ENCODE data around the gene CAPN15.
"Not testable (repeated sequence)": the region's sequence is repeated elsewhere in the genome, so short reads cannot be mapped to it uniquely, and the experiment has no call there.

The CAPN15 gene

GRCh38 chr16:527015-527903 is at the start of gene CAPN15:
CAPN15 (plus strand) TSS chr16:527712; CDS start chr16:546839, 19,127 bp downstream.
- Histone ChIP-seq H3K4me2 (peak within 1 kb of the TSS; percentile 97), H3K4me1 (peaks cover 76% of the 10 kb centered on the region), H3K36me3 (peaks cover 56% of the 10 kb centered on the region), H3K27me3 (no peaks in the 10 kb centered on the region), H3K4me3 (peak within 1 kb of the TSS; percentile 96), H3K27ac (peak within 1 kb of the TSS; percentile 95), H3K9ac (peak within 1 kb of the TSS; percentile 92), H3K9me3 (no peaks in the 10 kb centered on the region), H4K20me1 (peaks cover 77% of the 10 kb centered on the region)
- TF ChIP-seq Cebpa-rat (IDR thresholded peaks at IDR 0.05): no peak

- H3K4me2 ChIP-seq, H3K4me3 ChIP-seq, H3K9ac ChIP-seq, H3K9me3 ChIP-seq, H3K27ac ChIP-seq, H3K27me3 ChIP-seq: not testable (repeated sequence)
- peaks cover 78% of the 10 kb centered on the region for H4K20me1 ChIP-seq
- H3K4me1 ChIP-seq: peaks cover 22% of the 10 kb centered on the region
- peaks cover 94% of the 10 kb centered on the region for H3K36me3 ChIP-seq
Observed at GRCh38 chr16:478287-478686, 49.2 kb upstream of the CAPN15 start.

GRCh38 chr16:482468-483185 is 44.9 kb upstream of the CAPN15 start:
- Histone ChIP-seq H4K20me1 (peaks cover 38% of the 10 kb centered on the region), H3K4me2 (0 out of 2 replicates have a peak overlapping the region, but pooled peaks have one; percentile 14), H3K27me3 (no peaks in the 10 kb centered on the region), H3K36me3 (peaks cover 82% of the 10 kb centered on the region), H3K4me3 (no peak overlapping the region), H3K27ac (no peak overlapping the region; the same call in 1 of the 2 replicates), H3K4me1 (peaks cover 49% of the 10 kb centered on the region), H3K9me3 (no peaks in the 10 kb centered on the region), H3K9ac (no peak overlapping the region)
- TF ChIP-seq Cebpa-rat (IDR thresholded peaks at IDR 0.05): no peak

GRCh38 chr16:483341-484075 is 44.0 kb upstream of the CAPN15 start:
- no peak overlapping the region for H3K9ac ChIP-seq
- no peaks in the 10 kb centered on the region for H3K9me3 ChIP-seq
- H4K20me1 ChIP-seq: peaks cover 30% of the 10 kb centered on the region
- H3K4me3 ChIP-seq: no peak overlapping the region
- H3K4me1 ChIP-seq: peaks cover 57% of the 10 kb centered on the region
- no peaks in the 10 kb centered on the region for H3K27me3 ChIP-seq
- H3K4me2 ChIP-seq: peak overlapping the region; percentile 14; the same call in 1 of the 2 replicates
- no peak overlapping the region; the same call in 1 of the 2 replicates for H3K27ac ChIP-seq
- H3K36me3 ChIP-seq: peaks cover 82% of the 10 kb centered on the region
- TF ChIP-seq Cebpa-rat (IDR thresholded peaks at IDR 0.05): no peak

- peaks cover 55% of the 10 kb centered on the region for H3K4me1 ChIP-seq
- H3K36me3 ChIP-seq: peaks cover 83% of the 10 kb centered on the region
- H3K4me2 ChIP-seq: no peak overlapping the region
- H4K20me1 ChIP-seq: peaks cover 13% of the 10 kb centered on the region
- H3K27ac ChIP-seq: no peak overlapping the region
- no peak overlapping the region for H3K4me3 ChIP-seq
- H3K9me3 ChIP-seq: no peaks in the 10 kb centered on the region
- H3K9ac ChIP-seq: 0 out of 2 replicates have a peak overlapping the region, but pooled peaks have one; percentile 17
- no peak for TF ChIP-seq Cebpa-rat (IDR thresholded peaks at IDR 0.05)
- H3K27me3 ChIP-seq: no peaks in the 10 kb centered on the region
Observed at GRCh38 chr16:489606-490005, 37.9 kb upstream of the CAPN15 start.

- Histone ChIP-seq H3K27ac (no peak overlapping the region), H3K4me1 (peaks cover 52% of the 10 kb centered on the region), H3K27me3 (no peaks in the 10 kb centered on the region), H4K20me1 (peaks cover 24% of the 10 kb centered on the region), H3K4me3 (no peak overlapping the region), H3K4me2 (no peak overlapping the region), H3K9ac (no peak overlapping the region), H3K9me3 (no peaks in the 10 kb centered on the region), H3K36me3 (peaks cover 77% of the 10 kb centered on the region)
- no peak for TF ChIP-seq Cebpa-rat (IDR thresholded peaks at IDR 0.05)
Observed at GRCh38 chr16:490768-491167, 36.7 kb upstream of the CAPN15 start.

- Histone ChIP-seq H3K4me3 (no peak overlapping the region), H3K27me3 (no peaks in the 10 kb centered on the region), H3K9me3 (no peaks in the 10 kb centered on the region), H3K9ac (no peak overlapping the region), H3K4me1 (peaks cover 46% of the 10 kb centered on the region), H4K20me1 (peaks cover 30% of the 10 kb centered on the region), H3K4me2 (no peak overlapping the region), H3K27ac (no peak overlapping the region), H3K36me3 (peaks cover 83% of the 10 kb centered on the region)
- no peak for TF ChIP-seq Cebpa-rat (IDR thresholded peaks at IDR 0.05)
Observed at GRCh38 chr16:491220-491919, 36.1 kb upstream of the CAPN15 start.

GRCh38 chr16:492211-492875 is 35.2 kb upstream of the CAPN15 start:
- H3K4me1 ChIP-seq: peaks cover 36% of the 10 kb centered on the region
- no peaks in the 10 kb centered on the region for H3K27me3 ChIP-seq
- TF ChIP-seq Cebpa-rat (IDR thresholded peaks at IDR 0.05): no peak
- peaks cover 91% of the 10 kb centered on the region for H3K36me3 ChIP-seq
- no peaks in the 10 kb centered on the region for H3K9me3 ChIP-seq
- no peak overlapping the region for H3K4me3 ChIP-seq
- no peak overlapping the region for H3K4me2 ChIP-seq
- peak overlapping the region; percentile 73 for H3K27ac ChIP-seq
- H3K9ac ChIP-seq: no peak overlapping the region
- peaks cover 40% of the 10 kb centered on the region for H4K20me1 ChIP-seq

- not testable (repeated sequence) for H3K9me3 ChIP-seq
Observed at GRCh38 chr16:494676-495075, 32.8 kb upstream of the CAPN15 start.

More at GRCh38 chr16:494676-495075, 32.8 kb upstream of the CAPN15 start:
- not testable (repeated sequence) for H3K4me2 ChIP-seq, H3K27me3 ChIP-seq, H3K27ac ChIP-seq, H3K9ac ChIP-seq, H3K4me3 ChIP-seq
- Histone ChIP-seq H3K36me3 (peaks cover 89% of the 10 kb centered on the region), H3K4me1 (peaks cover 17% of the 10 kb centered on the region), H4K20me1 (peaks cover 41% of the 10 kb centered on the region)
